Activated T-cell treated with anti-CD3 and anti-CD28 coated beads, Interleukin-2, amount 50 U/mL, for 24 hours (primary cell): ENCODE results near the gene AKAP6.

Experiments used
- DNase-seq: peaks from one replicate; pipeline ENCODE4 v3.0.0-alpha.2; 2020
- H3K27ac Mint-ChIP-seq: 2 replicates; pipeline ENCODE4 v1.8.0; 2020; ENCODE audit warnings: mild to moderate bottlenecking, mixed read lengths
- H3K27me3 Mint-ChIP-seq: 2 replicates; pipeline ENCODE4 v1.8.0; 2020; ENCODE audit warnings: mixed read lengths
- H3K36me3 Mint-ChIP-seq: 2 replicates; pipeline ENCODE4 v1.8.0; 2020; ENCODE audit warnings: low read depth, mixed read lengths
- H3K4me1 Mint-ChIP-seq: 2 replicates; pipeline ENCODE4 v1.8.0; 2020; ENCODE audit warnings: low read depth, mixed read lengths
- H3K4me3 Mint-ChIP-seq: 2 replicates; pipeline ENCODE4 v1.8.0; 2020; ENCODE audit warnings: mild to moderate bottlenecking, moderate library complexity, mixed read lengths
- H3K9me3 Mint-ChIP-seq: 2 replicates; pipeline ENCODE4 v1.8.0; 2020; ENCODE audit warnings: mixed read lengths

The AKAP6 gene

DNA sequence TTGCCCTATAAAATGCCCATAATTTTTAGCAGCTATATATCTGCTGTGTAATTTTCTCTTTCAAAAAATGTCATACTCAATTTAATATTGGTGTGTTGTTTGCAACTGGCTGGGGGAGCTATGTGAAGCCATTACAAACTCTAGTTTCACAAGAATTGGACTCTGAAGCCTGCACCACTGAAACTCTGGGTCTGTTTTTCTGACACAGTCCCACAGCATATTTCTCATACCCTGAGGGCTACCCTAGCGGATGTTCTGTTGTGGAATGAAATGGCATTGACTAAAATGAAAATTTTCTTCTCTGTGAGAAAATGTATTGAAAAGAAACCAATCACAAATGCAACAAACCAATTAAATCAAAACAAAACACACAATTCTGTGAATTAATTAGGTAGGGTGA, 325.0 kb downstream of the AKAP6 start:
- Mint-ChIP-seq H3K4me3 (no peak overlapping the region), H3K27ac (no peak overlapping the region), H3K36me3 (no peaks in the 10 kb centered on the region), H3K27me3 (no peaks in the 10 kb centered on the region), H3K4me1 (no peaks in the 10 kb centered on the region), H3K9me3 (no peaks in the 10 kb centered on the region)
- no peak for DNase-seq

DNA sequence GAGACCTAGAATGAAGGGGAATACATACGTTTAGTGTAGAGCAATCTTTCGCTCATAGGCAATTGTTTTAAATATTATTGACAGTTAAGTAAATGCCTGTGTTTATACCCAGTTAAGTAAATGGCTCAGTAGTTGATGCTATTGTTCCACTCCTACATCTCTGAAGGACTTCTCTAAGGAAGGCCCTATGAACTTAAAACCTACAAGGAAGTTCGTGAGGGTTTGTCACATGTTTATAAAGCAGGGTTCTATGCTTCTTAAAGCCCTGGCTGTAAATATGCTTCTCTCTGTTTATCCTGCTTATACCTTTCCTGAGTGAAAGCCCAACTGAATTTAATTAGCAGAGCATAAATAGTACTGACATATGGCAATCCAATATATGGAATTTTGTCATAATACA, 327.5 kb downstream of the AKAP6 start:
- Mint-ChIP-seq H3K9me3 (no peaks in the 10 kb centered on the region), H3K4me3 (no peak overlapping the region), H3K27ac (no peak overlapping the region), H3K36me3 (no peaks in the 10 kb centered on the region), H3K4me1 (no peaks in the 10 kb centered on the region), H3K27me3 (no peaks in the 10 kb centered on the region)
- DNase-seq, result no peak

DNA sequence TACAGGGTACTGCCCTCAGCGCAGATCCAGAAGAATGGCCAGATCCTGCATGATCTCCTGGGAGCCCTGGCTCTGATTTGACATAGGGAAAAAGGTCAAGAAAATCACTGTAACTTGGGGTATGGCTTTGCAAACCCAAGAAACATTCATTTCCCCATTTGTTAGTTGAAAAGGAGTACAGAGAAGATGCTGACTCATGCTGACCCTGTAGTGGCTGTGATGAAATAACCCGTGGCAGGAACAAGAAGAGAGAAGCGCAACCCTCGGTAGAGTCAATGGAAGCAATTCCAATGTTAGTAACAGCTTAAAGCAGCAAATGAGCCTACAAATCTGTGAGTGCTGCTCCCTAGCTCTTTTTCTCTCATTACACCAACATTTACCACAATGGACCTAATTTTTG, 328.0 kb downstream of the AKAP6 start:
- no peak overlapping the region for H3K27ac Mint-ChIP-seq
- H3K4me1 Mint-ChIP-seq, result no peaks in the 10 kb centered on the region
- H3K36me3 Mint-ChIP-seq, result no peaks in the 10 kb centered on the region
- H3K27me3 Mint-ChIP-seq, result no peaks in the 10 kb centered on the region
- H3K4me3 Mint-ChIP-seq, result no peak overlapping the region
- no peak for DNase-seq
- H3K9me3 Mint-ChIP-seq, result no peaks in the 10 kb centered on the region

DNA sequence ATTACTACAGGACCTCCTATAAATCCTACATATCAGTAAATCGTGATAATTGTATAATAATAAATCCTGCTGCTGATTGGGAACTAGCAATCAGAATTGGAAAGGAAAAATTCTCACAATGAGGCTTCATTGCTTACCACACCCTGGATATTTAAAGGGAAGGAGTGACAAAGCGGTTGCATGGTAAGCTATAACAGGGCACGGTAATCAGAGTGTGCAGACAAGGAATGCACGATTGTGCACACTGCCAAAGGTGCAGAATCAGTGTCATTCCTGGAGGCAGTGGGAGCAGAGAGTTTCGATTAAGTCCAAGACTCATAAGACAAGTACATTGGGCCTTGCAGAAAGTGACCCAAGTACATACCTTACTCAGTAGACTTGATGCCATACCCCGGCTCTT, 332.1 kb downstream of the AKAP6 start:
- Mint-ChIP-seq H3K36me3 (no peaks in the 10 kb centered on the region), H3K27me3 (no peaks in the 10 kb centered on the region), H3K4me1 (no peaks in the 10 kb centered on the region), H3K9me3 (no peaks in the 10 kb centered on the region), H3K4me3 (no peak overlapping the region), H3K27ac (no peak overlapping the region)
- no peak for DNase-seq

DNA sequence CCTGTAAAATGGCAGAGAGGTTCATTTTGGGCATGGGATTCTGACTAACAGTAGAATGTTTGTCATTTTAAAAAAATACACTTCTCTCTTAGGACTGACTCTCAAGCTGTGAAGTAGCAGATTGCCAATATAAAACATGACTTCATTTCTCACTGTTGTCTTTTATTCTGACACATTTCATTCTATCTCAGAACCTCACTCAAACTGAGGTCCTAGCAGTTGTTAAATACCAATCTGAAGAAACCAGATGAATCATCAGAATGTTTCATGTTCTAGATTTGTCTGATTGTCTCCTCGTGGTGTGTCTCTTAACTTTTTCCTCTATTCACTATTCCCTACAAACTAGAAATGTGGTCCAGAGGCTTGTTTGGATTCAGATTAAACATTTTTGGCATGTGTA, 333.1 kb downstream of the AKAP6 start:
- no peak for DNase-seq
- Mint-ChIP-seq H3K36me3 (no peaks in the 10 kb centered on the region), H3K27me3 (no peaks in the 10 kb centered on the region), H3K4me1 (no peaks in the 10 kb centered on the region), H3K9me3 (no peaks in the 10 kb centered on the region), H3K4me3 (no peak overlapping the region), H3K27ac (no peak overlapping the region)

DNA sequence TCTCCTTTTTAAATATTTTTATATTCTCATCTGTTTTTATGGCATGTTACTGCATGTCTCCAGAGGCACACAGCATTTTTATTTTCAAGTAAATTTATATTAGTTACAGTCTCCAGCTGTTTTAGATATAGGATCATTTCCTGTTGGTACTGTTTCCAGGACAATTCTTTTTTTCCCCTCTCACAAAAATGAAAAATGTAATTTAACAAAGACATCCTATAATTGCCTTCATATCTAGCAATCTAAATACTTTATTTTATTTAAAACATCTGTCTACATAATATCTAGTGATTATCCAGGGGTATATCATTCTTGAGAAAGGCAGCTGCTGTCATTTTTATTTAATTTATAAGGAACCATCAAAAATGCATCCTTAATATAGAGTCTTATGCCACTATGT, 337.2 kb downstream of the AKAP6 start:
- Mint-ChIP-seq H3K27me3 (peaks cover 5% of the 10 kb centered on the region), H3K36me3 (no peaks in the 10 kb centered on the region), H3K4me3 (no peak overlapping the region), H3K9me3 (peaks cover 5% of the 10 kb centered on the region), H3K4me1 (no peaks in the 10 kb centered on the region), H3K27ac (no peak overlapping the region)
- DNase-seq, result no peak

DNA sequence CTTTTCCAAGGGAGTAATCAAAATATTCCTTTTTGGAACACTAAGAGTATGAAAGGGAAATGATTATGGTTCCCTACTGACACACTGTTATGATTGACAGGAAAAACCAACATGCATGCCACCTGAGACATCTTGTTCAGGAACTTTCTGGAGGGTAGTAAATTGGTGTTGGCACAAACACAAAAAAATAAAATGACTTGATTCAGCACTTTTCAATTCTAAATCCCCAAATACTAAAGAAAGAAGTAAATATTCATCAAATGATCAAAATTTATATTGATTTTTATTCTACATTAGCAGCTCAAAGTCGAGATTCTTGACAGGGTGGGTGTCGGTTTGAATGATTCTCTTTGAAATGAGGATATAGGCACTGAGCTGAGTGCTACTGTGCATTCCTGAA, 338.2 kb downstream of the AKAP6 start:
- no peak for DNase-seq
- peaks cover 5% of the 10 kb centered on the region for H3K27me3 Mint-ChIP-seq
- no peak overlapping the region for H3K27ac Mint-ChIP-seq
- H3K9me3 Mint-ChIP-seq, result peaks cover 5% of the 10 kb centered on the region
- H3K36me3 Mint-ChIP-seq, result no peaks in the 10 kb centered on the region
- no peaks in the 10 kb centered on the region for H3K4me1 Mint-ChIP-seq
- no peak overlapping the region for H3K4me3 Mint-ChIP-seq

DNA sequence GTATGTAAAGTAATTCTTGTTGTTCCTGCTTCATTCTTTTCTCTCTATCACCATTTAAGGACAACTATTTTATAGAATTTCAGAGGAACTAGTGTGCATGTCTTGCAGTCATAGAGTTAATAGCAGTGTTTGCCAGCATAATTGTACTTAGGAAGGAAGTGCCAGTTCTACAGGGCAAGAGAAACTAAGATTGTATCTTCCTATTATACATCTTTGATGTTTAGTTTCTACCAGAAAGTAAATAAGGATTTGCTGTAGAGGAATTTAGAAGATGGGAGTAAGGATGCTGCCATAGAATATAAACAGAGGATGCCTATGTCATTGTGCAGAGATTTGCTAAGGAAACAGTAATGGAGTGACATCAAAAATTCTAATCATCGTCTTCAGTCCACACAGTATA, 338.7 kb downstream of the AKAP6 start:
- Mint-ChIP-seq H3K27ac (no peak overlapping the region), H3K27me3 (peaks cover 5% of the 10 kb centered on the region), H3K4me3 (no peak overlapping the region), H3K9me3 (peaks cover 5% of the 10 kb centered on the region), H3K36me3 (no peaks in the 10 kb centered on the region), H3K4me1 (no peaks in the 10 kb centered on the region)
- DNase-seq, result no peak

DNA sequence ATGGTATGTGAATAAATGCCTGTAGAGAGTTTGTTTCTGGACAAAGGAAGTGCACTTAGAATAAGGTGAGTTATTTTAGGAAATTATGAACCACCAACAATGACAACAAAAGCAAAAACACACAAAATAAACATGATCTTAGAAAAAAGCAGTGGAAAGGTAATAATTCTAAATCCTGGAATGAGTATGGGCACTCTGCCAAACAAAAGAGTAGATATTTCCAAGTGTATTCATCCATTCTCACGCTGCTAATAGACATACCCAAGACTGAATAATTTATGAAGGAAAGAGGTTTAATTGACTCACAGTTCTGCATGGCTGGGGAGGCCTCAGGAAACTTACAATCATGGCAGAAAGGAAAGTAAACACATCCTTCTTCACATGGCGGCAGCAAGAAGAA, 340.3 kb downstream of the AKAP6 start:
- peaks cover 5% of the 10 kb centered on the region for H3K9me3 Mint-ChIP-seq
- no peaks in the 10 kb centered on the region for H3K36me3 Mint-ChIP-seq
- no peak overlapping the region for H3K4me3 Mint-ChIP-seq
- DNase-seq, result no peak
- H3K4me1 Mint-ChIP-seq, result no peaks in the 10 kb centered on the region
- peaks cover 5% of the 10 kb centered on the region for H3K27me3 Mint-ChIP-seq
- H3K27ac Mint-ChIP-seq, result no peak overlapping the region

DNA sequence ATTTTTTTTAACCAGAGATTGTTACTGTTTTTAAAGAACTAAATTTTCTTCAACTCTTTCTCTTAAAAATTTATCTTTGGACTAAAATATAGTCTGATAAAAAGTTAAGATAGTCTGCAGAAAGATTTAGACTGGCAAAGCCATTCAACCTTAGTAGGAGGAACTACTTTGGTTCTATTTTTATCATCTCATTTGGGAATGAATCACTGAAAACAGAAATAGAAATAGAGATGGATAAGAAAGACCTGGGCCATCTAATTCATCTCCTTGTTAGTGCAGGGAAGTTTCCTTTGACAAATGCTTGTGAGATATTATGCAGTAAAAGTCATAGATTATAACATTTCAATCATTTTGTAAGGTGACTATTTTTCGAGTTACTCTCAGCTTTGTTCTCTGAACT, 346.3 kb downstream of the AKAP6 start:
- Mint-ChIP-seq H3K9me3 (no peaks in the 10 kb centered on the region), H3K27ac (no peak overlapping the region), H3K36me3 (no peaks in the 10 kb centered on the region), H3K4me1 (no peaks in the 10 kb centered on the region), H3K4me3 (no peak overlapping the region), H3K27me3 (no peaks in the 10 kb centered on the region)
- DNase-seq, result no peak

DNA sequence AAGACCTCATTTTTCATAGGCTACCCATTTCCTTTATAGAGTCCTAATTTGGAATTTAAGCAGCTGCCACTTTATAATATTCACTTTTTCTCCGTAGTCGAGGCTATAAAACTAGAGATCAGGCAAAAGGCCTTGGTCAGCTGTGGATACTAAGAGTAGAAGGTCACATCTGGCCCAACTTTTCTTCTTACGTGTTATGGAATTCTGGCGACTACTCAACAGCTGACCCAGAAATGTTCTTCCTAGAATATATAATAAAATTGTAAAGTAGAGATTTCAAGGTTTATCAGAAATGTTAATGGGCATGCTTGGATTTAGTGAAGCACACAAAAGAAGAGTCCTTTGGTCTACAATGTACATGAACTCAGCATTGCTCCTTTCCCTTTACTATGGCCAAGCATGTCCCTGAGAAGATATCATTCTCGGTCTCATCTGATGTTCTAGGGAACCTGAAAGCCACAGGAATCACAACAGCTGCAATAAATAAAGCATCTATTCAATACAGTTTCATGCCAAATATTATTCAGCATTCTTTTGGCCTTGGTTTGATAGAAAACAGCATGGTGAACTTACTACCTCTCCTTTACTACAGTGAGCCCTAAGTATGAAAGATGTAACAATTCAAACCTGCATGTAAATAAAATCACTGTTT, 348.2 kb downstream of the AKAP6 start:
- H3K9me3 Mint-ChIP-seq, result no peaks in the 10 kb centered on the region
- DNase-seq, result no peak
- H3K4me3 Mint-ChIP-seq, result no peak overlapping the region
- no peaks in the 10 kb centered on the region for H3K27me3 Mint-ChIP-seq
- no peaks in the 10 kb centered on the region for H3K36me3 Mint-ChIP-seq
- no peak overlapping the region for H3K27ac Mint-ChIP-seq
- H3K4me1 Mint-ChIP-seq, result no peaks in the 10 kb centered on the region

DNA sequence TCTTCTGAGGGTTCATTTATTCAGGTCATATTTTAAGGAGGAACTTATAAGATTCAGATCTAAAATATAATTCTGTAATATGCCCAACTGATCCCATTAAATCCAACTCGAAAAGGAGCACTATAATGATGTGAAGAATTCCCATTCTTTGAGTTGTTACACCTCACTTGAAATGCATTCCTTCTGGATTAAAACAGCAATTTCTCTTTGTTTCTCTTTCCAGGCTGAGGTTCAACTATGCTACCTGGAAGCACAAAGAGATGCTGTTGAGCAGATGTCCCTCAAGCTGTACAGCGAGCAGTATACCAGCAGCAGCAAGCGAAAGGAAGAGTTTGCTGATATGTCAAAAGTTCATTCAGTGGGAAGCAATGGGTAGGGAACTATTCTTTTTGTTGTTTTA, 349.0 kb downstream of the AKAP6 start:
- no peak for DNase-seq
- Mint-ChIP-seq H3K36me3 (no peaks in the 10 kb centered on the region), H3K4me3 (no peak overlapping the region), H3K27me3 (no peaks in the 10 kb centered on the region), H3K4me1 (no peaks in the 10 kb centered on the region), H3K27ac (no peak overlapping the region), H3K9me3 (no peaks in the 10 kb centered on the region)

DNA sequence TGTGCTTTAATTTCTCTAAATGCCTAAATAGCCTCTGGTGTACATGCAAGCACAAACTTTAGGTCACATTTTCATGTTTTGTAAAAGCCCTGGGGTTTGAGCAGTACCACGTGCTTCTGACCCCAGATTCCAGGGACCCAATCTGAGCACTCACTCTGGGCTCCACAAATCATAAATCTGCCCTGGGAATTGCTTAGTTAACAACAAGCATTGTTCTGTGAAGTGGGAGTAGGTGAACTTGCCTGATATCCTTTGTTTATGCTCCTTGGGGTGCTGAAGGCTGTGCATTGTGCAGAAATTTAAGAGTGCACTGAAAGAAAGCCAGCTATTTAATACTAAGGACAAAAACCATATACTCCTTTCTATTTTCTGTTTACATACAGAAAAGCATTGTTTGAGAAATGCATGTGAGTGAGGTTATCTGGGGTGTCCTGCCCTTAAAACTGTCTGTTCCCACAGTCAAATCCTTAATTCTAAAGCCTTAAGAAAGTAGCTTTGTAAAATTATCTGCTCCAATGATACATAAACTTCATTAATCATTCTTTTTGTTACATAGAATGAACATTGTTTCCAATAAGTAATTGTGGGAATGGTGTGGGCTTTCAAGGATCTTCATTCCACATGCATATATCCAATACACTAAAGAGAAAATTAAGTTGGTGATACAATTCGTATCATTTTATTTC, 351.0 kb downstream of the AKAP6 start:
- Mint-ChIP-seq H3K27me3 (no peaks in the 10 kb centered on the region), H3K4me3 (no peak overlapping the region), H3K27ac (no peak overlapping the region), H3K36me3 (no peaks in the 10 kb centered on the region), H3K9me3 (no peaks in the 10 kb centered on the region), H3K4me1 (no peaks in the 10 kb centered on the region)
- no peak for DNase-seq

DNA sequence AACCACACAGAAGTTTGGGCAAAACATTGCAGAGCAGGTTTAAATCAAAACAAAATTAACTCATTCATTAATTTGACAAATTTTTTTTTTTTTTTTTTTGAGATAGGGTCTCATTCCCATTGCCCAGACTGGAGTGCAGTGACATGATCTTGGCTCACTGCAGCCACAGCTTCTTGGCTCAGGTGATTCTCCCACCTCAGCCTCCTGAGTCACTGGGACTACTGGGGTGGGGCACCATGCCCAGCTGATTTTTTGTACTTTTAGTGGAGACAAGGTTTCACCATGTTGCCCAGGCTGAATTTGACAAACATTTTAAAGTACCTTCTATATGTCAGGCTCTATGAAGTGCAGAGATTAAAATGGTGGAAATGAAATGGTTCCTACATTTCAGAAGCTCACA, 352.5 kb downstream of the AKAP6 start:
- H3K4me3 Mint-ChIP-seq, result no peak overlapping the region

DNA sequence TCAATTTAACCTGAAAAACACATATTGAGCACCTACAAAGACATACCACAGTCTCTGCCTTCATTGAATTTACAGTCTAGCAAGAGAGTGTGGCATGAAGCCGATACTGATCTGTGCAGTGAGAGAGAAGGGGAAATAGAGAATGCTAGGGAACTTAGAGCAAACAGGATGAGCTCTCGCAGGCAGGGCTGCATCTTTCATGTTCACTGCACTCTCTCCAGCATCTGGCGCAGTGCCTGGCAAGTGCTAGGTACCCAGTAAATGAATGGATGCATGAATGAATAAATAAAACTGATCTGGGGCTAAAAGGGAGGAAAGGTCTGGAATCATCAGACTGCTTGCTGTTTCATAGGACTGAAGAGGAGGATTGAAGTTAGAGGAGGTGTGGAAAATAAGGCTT, 353.1 kb downstream of the AKAP6 start:
- Mint-ChIP-seq H3K4me1 (no peaks in the 10 kb centered on the region), H3K27ac (no peak overlapping the region), H3K9me3 (no peaks in the 10 kb centered on the region), H3K27me3 (no peaks in the 10 kb centered on the region), H3K4me3 (no peak overlapping the region), H3K36me3 (no peaks in the 10 kb centered on the region)
- no peak for DNase-seq

More for the DNA sequence above, 352.5 kb downstream of the AKAP6 start:
- no peaks in the 10 kb centered on the region for H3K9me3 Mint-ChIP-seq
- no peaks in the 10 kb centered on the region for H3K36me3 Mint-ChIP-seq
- H3K4me1 Mint-ChIP-seq, result no peaks in the 10 kb centered on the region
- no peak overlapping the region for H3K27ac Mint-ChIP-seq
- no peaks in the 10 kb centered on the region for H3K27me3 Mint-ChIP-seq
- DNase-seq, result no peak

DNA sequence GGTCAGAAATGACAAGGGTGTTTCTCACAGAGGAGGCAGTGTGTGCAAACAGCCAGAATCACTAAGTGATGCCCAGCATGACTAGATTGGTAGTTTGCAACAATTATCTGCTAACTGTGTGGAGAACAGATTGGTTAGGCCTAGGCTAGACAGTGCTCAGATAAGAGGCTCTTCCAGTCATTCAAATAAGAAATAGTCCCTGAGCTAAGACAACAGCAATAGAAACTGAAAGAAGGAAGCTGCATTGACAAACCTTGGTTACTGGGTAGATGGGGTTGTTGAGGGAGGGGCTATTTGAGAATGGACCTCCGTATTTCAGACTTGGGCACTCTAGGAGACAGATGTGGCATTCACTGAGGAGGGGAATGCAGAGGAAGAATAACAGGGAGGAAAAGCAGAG, 354.6 kb downstream of the AKAP6 start:
- Mint-ChIP-seq H3K4me1 (no peaks in the 10 kb centered on the region), H3K36me3 (no peaks in the 10 kb centered on the region), H3K4me3 (no peak overlapping the region), H3K9me3 (no peaks in the 10 kb centered on the region), H3K27ac (no peak overlapping the region), H3K27me3 (no peaks in the 10 kb centered on the region)
- DNase-seq, result no peak
